Neural progenitor cell (in vitro differentiated cells): Measurements from ENCODE around the gene NFATC1. TPM values are rescaled to one million over a fixed set of nuclear protein-coding genes. Genes with fewer than 3 reads are reported as not detected.

Experiments
- DNase-seq: peaks from one replicate; pipeline ENCODE4 v3.0.0-alpha.2; 2016; ENCODE audit warnings: low spot score
- H2AFZ ChIP-seq: fragments of 200-600 bp; sonication (generic); replicated peaks from 2 replicates; pipeline ENCODE4 v1.6.1; 2016; ENCODE audit warnings: antibody characterized with exemption
- H3F3A ChIP-seq: fragments of 200-600 bp; sonication (generic); 2 replicates; pipeline ENCODE4 v1.6.1; 2016; ENCODE audit warnings: antibody characterized with exemption, low read depth
- H3K27ac ChIP-seq: fragments of 200-600 bp; sonication (generic); 2 replicates; pipeline ENCODE4 v1.5.1; 2016; ENCODE audit warnings: mild to moderate bottlenecking
- H3K27me3 ChIP-seq: fragments of 200-600 bp; sonication (generic); 2 replicates; pipeline ENCODE4 v1.6.1; 2016; ENCODE audit warnings: mild to moderate bottlenecking, moderate library complexity
- H3K36me3 ChIP-seq: fragments of 200-600 bp; sonication (generic); 2 replicates; pipeline ENCODE4 v1.5.1; 2016
- H3K4me1 ChIP-seq: fragments of 200-600 bp; sonication (generic); 2 replicates; pipeline ENCODE4 v1.6.1; 2016; ENCODE audit warnings: mixed run types
- H3K4me2 ChIP-seq: fragments of 200-600 bp; sonication (generic); 2 replicates; pipeline ENCODE4 v1.6.1; 2016
- H3K4me3 ChIP-seq: fragments of 200-600 bp; sonication (generic); 2 replicates; pipeline ENCODE4 v1.5.1; 2016
- H3K79me2 ChIP-seq: fragments of 200-600 bp; sonication (generic); 2 replicates; pipeline ENCODE4 v1.6.1; 2016; ENCODE audit warnings: low read depth
- H3K9ac ChIP-seq: fragments of 200-600 bp; sonication (generic); 2 replicates; pipeline ENCODE4 v1.6.1; 2016
- H3K9me3 ChIP-seq: fragments of 200-600 bp; sonication (generic); 2 replicates; pipeline ENCODE4 v1.5.1; 2016; ENCODE audit warnings: low read depth
- H4K20me1 ChIP-seq: fragments of 200-600 bp; sonication (generic); 2 replicates; pipeline ENCODE4 v1.6.1; 2016; ENCODE audit warnings: low read depth
- H3K27ac Mint-ChIP-seq: 3 replicates; pipeline ENCODE4 v1.8.0; 2021; ENCODE audit warnings: mixed read lengths
- H3K27me3 Mint-ChIP-seq: 2 replicates; pipeline ENCODE4 v1.8.0; 2022; ENCODE audit warnings: low read depth, mild to moderate bottlenecking, inconsistent platforms, moderate library complexity, mixed read lengths; ENCODE audit not compliant: insufficient read depth
- H3K36me3 Mint-ChIP-seq: 3 replicates; pipeline ENCODE4 v1.8.0; 2021; ENCODE audit warnings: mixed read lengths
- H3K4me1 Mint-ChIP-seq: 3 replicates; pipeline ENCODE4 v1.8.0; 2021; ENCODE audit warnings: mixed read lengths
- H3K4me3 Mint-ChIP-seq: 3 replicates; pipeline ENCODE4 v1.8.0; 2021; ENCODE audit warnings: mild to moderate bottlenecking, moderate library complexity, mixed read lengths
- H3K9me3 Mint-ChIP-seq: 3 replicates; pipeline ENCODE4 v1.8.0; 2020; ENCODE audit warnings: mixed read lengths
- EZH2 ChIP-seq: fragments of 200-600 bp; sonication (generic); IDR thresholded peaks from 2 replicates; pipeline ENCODE4 v1.6.1; 2017; ENCODE audit warnings: antibody characterized with exemption, mild to moderate bottlenecking, moderate library complexity
- EZH2phosphoT487 ChIP-seq: fragments of 200-600 bp; sonication (generic); IDR thresholded peaks from 2 replicates; pipeline ENCODE4 v1.6.1; 2017; ENCODE audit warnings: antibody characterized with exemption
- total RNA-seq: library from RNA; depleted of rRNA; stranded (reverse); fragments of >200 nt; gene quantifications from 2 replicates; pipeline ENCODE4 v1.2.3, GENCODE V29; 2015; ENCODE audit warnings: low replicate concordance
- TF ChIP-seq, protein P1 (sequence below): fragments of 200-600 bp; sonication (generic); IDR thresholded peaks from 2 replicates; pipeline ENCODE4 v1.5.1; 2017; ENCODE audit warnings: antibody characterized with exemption, mild to moderate bottlenecking

NFATC1 gene
- total RNA-seq, 1 donor from 2014 or later, result 2.3 TPM

DNA sequence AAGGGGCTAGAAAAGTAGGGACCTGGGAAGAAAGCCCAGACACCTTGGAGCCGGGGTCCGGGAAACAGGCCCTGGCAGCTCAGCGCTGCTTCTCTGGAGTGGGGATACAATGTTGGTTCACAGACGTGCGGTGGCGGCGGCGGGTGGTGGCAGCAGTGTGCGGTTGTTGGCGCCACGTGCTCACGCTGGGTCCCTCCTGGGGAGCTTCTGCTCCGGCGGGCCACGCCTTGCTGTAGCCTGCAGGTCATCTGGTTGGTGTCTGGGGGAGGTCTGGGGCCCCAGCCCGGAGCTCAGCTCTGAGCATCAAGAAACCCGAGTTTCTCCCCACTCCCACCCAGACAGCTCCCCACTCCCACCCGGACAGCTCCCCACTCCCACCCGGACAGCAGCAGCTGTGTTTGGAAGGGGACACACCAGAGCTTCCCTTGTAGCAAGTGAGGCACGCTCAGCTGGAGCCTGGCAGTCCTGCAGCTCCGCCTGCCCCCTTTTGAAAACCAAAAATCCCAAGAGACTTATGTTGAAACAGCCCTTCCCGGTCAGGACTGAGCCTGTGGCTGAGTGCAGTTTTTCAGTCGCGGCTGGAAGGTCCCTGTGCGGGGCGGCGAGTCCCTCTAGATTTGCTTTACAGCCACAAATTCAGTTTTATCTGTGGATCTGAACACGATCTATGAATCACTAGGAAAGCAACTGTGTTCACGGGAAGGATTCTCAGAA, 46.9 kb downstream of the NFATC1 start:
- H3K36me3 Mint-ChIP-seq, result no peaks in the 10 kb centered on the region
- H3K4me3 ChIP-seq, result no peak overlapping the region
- no peak for TF ChIP-seq EZH2
- TF ChIP-seq EZH2phosphoT487, result no peak
- TF ChIP-seq, protein P1, sequence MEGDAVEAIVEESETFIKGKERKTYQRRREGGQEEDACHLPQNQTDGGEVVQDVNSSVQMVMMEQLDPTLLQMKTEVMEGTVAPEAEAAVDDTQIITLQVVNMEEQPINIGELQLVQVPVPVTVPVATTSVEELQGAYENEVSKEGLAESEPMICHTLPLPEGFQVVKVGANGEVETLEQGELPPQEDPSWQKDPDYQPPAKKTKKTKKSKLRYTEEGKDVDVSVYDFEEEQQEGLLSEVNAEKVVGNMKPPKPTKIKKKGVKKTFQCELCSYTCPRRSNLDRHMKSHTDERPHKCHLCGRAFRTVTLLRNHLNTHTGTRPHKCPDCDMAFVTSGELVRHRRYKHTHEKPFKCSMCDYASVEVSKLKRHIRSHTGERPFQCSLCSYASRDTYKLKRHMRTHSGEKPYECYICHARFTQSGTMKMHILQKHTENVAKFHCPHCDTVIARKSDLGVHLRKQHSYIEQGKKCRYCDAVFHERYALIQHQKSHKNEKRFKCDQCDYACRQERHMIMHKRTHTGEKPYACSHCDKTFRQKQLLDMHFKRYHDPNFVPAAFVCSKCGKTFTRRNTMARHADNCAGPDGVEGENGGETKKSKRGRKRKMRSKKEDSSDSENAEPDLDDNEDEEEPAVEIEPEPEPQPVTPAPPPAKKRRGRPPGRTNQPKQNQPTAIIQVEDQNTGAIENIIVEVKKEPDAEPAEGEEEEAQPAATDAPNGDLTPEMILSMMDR, result no peak
- no peaks in the 10 kb centered on the region for H4K20me1 ChIP-seq
- H3K27ac ChIP-seq, result no peak overlapping the region
- peaks cover 5% of the 10 kb centered on the region for H3K4me1 ChIP-seq
- H3K9ac ChIP-seq, result no peak overlapping the region
- H3K9me3 Mint-ChIP-seq, result no peaks in the 10 kb centered on the region
- H3K4me3 Mint-ChIP-seq, result no peak overlapping the region
- no peak overlapping the region for H2AFZ ChIP-seq
- peaks cover 2% of the 10 kb centered on the region for H3K27me3 Mint-ChIP-seq
- no peaks in the 10 kb centered on the region for H3F3A ChIP-seq
- H3K36me3 ChIP-seq, result no peaks in the 10 kb centered on the region
- no peak for DNase-seq
- no peaks in the 10 kb centered on the region for H3K79me2 ChIP-seq
- H3K4me1 Mint-ChIP-seq, result peaks cover 25% of the 10 kb centered on the region
- peak overlapping the region; percentile 53 for H3K27ac Mint-ChIP-seq
- no peaks in the 10 kb centered on the region for H3K27me3 ChIP-seq
- no peaks in the 10 kb centered on the region for H3K9me3 ChIP-seq
- no peak overlapping the region for H3K4me2 ChIP-seq

DNA sequence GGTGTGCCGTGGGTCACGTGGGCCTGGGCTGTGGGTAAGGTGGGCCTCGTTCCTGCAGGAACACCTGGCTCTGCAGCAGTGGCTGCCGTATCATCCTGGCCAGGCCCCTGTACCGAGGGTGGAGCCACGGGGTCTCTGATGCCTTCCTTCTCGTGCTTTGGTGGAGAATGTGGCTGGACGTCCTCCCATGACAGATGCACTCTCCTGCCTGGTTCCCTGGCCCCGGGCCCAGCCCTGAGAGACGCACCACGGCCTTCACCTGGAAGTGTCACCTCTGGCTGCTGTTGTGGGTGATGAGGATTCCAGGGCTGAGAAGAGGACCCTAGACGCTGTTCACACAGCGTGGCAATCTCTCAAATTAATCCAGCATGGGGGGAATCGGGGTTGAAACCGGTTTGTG, 49.5 kb downstream of the NFATC1 start:
- no peak overlapping the region for H3K4me2 ChIP-seq
- no peaks in the 10 kb centered on the region for H3K79me2 ChIP-seq
- no peaks in the 10 kb centered on the region for H3K9me3 Mint-ChIP-seq
- no peak overlapping the region for H3K9ac ChIP-seq
- H3K36me3 ChIP-seq, result no peaks in the 10 kb centered on the region
- TF ChIP-seq EZH2, result no peak
- TF ChIP-seq, protein P1, result no peak
- no peak for TF ChIP-seq EZH2phosphoT487
- peaks cover 2% of the 10 kb centered on the region for H3K27me3 Mint-ChIP-seq
- H3K4me1 ChIP-seq, result peaks cover 5% of the 10 kb centered on the region
- no peaks in the 10 kb centered on the region for H3F3A ChIP-seq
- DNase-seq, result no peak
- no peaks in the 10 kb centered on the region for H4K20me1 ChIP-seq
- no peaks in the 10 kb centered on the region for H3K9me3 ChIP-seq
- H3K27ac ChIP-seq, result no peak overlapping the region
- H3K4me1 Mint-ChIP-seq, result peaks cover 24% of the 10 kb centered on the region
- H3K4me3 Mint-ChIP-seq, result no peak overlapping the region
- no peaks in the 10 kb centered on the region for H3K27me3 ChIP-seq
- no peaks in the 10 kb centered on the region for H3K36me3 Mint-ChIP-seq
- H2AFZ ChIP-seq, result no peak overlapping the region
- H3K4me3 ChIP-seq, result no peak overlapping the region
- H3K27ac Mint-ChIP-seq, result peak overlapping the region; percentile 87

DNA sequence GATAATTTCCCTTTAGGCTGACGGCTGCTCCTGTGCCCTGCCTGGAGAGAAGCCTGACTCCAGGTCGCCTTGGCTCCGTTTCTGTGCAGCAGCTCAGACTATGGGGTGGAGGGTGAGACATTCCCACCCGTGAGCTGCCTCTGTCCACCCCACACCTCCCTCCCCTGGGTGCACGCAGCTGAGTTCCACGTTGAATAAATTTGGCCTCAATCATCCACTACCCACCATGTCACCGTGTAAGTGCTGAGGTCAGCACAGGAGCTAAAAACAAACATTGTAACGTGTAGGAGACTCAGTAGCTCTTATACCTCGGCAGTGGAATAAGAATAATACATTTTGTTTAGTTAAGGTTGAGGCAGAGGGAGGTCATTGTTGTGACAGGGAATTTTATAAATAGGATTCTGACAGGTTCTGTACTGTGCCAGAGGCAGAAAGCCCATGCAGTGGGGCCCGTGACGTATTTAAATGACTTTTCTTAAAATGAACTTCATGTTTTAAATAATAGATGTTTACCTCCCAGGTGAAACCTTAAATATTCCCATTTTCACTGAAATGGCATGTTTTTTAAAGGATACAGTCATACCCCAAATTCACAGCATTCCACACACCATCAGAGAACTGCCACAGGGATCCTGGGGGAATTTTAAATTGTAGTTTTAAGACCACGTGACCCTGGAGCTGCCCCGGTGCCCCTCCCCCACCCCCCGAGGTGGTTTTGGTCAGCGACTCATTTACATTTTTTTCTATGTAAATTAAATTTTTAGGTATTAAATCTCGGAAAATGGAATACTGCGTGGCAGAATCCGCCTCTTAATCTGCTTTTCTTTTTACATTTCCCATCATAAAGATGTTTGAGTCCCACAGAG, 50.2 kb downstream of the NFATC1 start:
- Histone ChIP-seq H3K36me3 (no peaks in the 10 kb centered on the region), H3K27ac (no peak overlapping the region), H3K79me2 (no peaks in the 10 kb centered on the region), H3K4me1 (peaks cover 5% of the 10 kb centered on the region), H3K4me2 (no peak overlapping the region), H3K27me3 (no peaks in the 10 kb centered on the region), H3K4me3 (no peak overlapping the region), H3K9ac (no peak overlapping the region), H3K9me3 (no peaks in the 10 kb centered on the region), H2AFZ (no peak overlapping the region), H4K20me1 (no peaks in the 10 kb centered on the region), H3F3A (no peaks in the 10 kb centered on the region)
- Mint-ChIP-seq H3K4me3 (no peak overlapping the region), H3K27me3 (peaks cover 2% of the 10 kb centered on the region), H3K27ac (peak overlapping the region; percentile 97), H3K4me1 (peaks cover 24% of the 10 kb centered on the region), H3K9me3 (no peaks in the 10 kb centered on the region), H3K36me3 (no peaks in the 10 kb centered on the region)
- no peak for DNase-seq
- TF ChIP-seq, protein P1, result no peak
- TF ChIP-seq EZH2 (no peak), EZH2phosphoT487 (no peak)
